Uterus (tissue), 2 donors: ENCODE results near the gene GSX2.

ENCODE experiments used
- POLR2A ChIP-seq, 2 donors: fragments of 450-650 bp; IDR thresholded peaks; one replicate each; pipeline ENCODE4 v1.6.1; 2016; ENCODE audit warnings: antibody characterized with exemption in 2 of 2, mild to moderate bottlenecking in 1 of 2, moderate library complexity in 1 of 2
- TF ChIP-seq, protein P1 (sequence below), 4 experiments: fragments of 200-600 bp in 2 of 4; fragments of 450-650 bp in 2 of 4; sonication (generic) in 2 of 4; IDR thresholded peaks; one replicate each; pipeline ENCODE4 v1.5.1; 2016 to 2019; ENCODE audit warnings: antibody characterized with exemption in 4 of 4, mild to moderate bottlenecking in 2 of 4, moderate library complexity in 1 of 4

DNA sequence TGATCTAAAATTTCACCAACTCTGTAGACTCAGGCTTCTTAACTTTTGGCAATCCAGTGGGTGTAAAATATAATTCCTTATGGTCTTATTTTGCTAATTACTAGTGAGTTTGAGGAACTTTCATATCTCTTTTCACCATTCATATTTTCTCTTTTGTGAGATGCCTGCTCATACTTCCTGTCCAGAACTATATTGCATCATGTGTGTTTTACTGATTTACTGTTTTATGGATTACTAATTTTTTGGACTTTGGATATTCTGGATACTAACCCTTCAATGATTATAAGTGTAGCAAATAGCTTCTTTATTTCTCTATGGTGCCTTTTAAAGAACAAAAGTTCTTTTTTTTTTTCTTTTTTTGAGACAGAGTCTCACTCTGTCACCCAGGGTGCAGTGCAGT, 20.6 kb downstream of the GSX2 start:
- TF ChIP-seq, protein P1, sequence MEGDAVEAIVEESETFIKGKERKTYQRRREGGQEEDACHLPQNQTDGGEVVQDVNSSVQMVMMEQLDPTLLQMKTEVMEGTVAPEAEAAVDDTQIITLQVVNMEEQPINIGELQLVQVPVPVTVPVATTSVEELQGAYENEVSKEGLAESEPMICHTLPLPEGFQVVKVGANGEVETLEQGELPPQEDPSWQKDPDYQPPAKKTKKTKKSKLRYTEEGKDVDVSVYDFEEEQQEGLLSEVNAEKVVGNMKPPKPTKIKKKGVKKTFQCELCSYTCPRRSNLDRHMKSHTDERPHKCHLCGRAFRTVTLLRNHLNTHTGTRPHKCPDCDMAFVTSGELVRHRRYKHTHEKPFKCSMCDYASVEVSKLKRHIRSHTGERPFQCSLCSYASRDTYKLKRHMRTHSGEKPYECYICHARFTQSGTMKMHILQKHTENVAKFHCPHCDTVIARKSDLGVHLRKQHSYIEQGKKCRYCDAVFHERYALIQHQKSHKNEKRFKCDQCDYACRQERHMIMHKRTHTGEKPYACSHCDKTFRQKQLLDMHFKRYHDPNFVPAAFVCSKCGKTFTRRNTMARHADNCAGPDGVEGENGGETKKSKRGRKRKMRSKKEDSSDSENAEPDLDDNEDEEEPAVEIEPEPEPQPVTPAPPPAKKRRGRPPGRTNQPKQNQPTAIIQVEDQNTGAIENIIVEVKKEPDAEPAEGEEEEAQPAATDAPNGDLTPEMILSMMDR (IDR thresholded peaks at IDR 0.05), result no peak
- no peak for TF ChIP-seq POLR2A (IDR thresholded peaks at IDR 0.05)
